ENCODE data around the gene MYCBPAP.

- TF ChIP-seq POLR2A (IDR thresholded peaks at IDR 0.05) (no peak), CTCF (IDR thresholded peaks at IDR 0.05) (no peak)
Measured at GRCh38 chr17:50480142-50480764, 28.0 kb upstream of the MYCBPAP start.

All from right lobe of liver (tissue), 4 donors.